CD14-positive monocyte (primary cell): ENCODE results near the gene NINJ1. TPM values are rescaled to one million over a fixed set of nuclear protein-coding genes. Genes with fewer than 3 reads are reported as not detected.

Source experiments
- DNase-seq, 3 donors: peaks; one replicate each; pipeline ENCODE4 v3.0.0-alpha.2; 2011 to 2022
- H2AFZ ChIP-seq: 2 replicates; pipeline ENCODE4 v1.6.0; 2012; ENCODE audit warnings: mild to moderate bottlenecking, low read depth, low read length, inconsistent platforms; ENCODE audit not compliant: insufficient read depth, poor library complexity, severe bottlenecking
- H3K27ac ChIP-seq, 2 donors: 1 replicate in 1 of 2; 2 replicates in 1 of 2; pipeline ENCODE4 v1.5.1; 2012 to 2013; ENCODE audit warnings: low read length in 2 of 2, control low read depth in 1 of 2, inconsistent platforms in 1 of 2, low read depth in 1 of 2, mild to moderate bottlenecking in 1 of 2
- H3K27me3 ChIP-seq, 2 donors: one replicate each; pipeline versions ENCODE4 v1.6.0 to v1.6.1; 2011 to 2013; ENCODE audit warnings: low read length in 2 of 2; ENCODE audit not compliant: control insufficient read depth in 2 of 2, insufficient read depth in 2 of 2
- H3K36me3 ChIP-seq, 2 donors: replicated peaks in 1 of 2; 1 replicate in 1 of 2; 2 replicates in 1 of 2; pipeline versions ENCODE4 v1.5.1 to v1.6.1; 2012 to 2013; ENCODE audit warnings: low read length in 2 of 2, control low read depth in 1 of 2, inconsistent platforms in 1 of 2, mild to moderate bottlenecking in 1 of 2; ENCODE audit not compliant: insufficient read depth in 2 of 2, control insufficient read depth in 1 of 2
- H3K4me1 ChIP-seq, 2 donors: 1 replicate in 1 of 2; 2 replicates in 1 of 2; pipeline versions ENCODE4 v1.5.1 to v1.6.1; 2012 to 2013; ENCODE audit warnings: low read length in 2 of 2, control low read depth in 1 of 2, inconsistent platforms in 1 of 2, mild to moderate bottlenecking in 1 of 2, moderate library complexity in 1 of 2; ENCODE audit not compliant: insufficient read depth in 2 of 2, control insufficient read depth in 1 of 2
- H3K4me2 ChIP-seq: replicated peaks from 2 replicates; pipeline ENCODE3; 2012; ENCODE audit warnings: low read length, moderate library complexity, mild to moderate bottlenecking; ENCODE audit not compliant: poor library complexity, severe bottlenecking; ENCODE audit errors: extremely low read depth
- H3K4me3 ChIP-seq, 3 experiments: fragments of 200-600 bp in 1 of 3; sonication (generic) in 1 of 3; replicated peaks in 1 of 3; 1 replicate in 2 of 3; 2 replicates in 1 of 3; pipeline ENCODE4 v1.5.1; 2011 to 2013; ENCODE audit warnings: low read length in 3 of 3, mild to moderate bottlenecking in 3 of 3, control low read depth in 2 of 3, low read depth in 2 of 3, inconsistent platforms in 1 of 3, moderate library complexity in 1 of 3
- H3K79me2 ChIP-seq: 2 replicates; pipeline ENCODE4 v1.6.0; 2012; ENCODE audit warnings: mild to moderate bottlenecking, control low read depth, inconsistent platforms, low read length, moderate library complexity; ENCODE audit not compliant: insufficient read depth
- H3K9ac ChIP-seq: 2 replicates; pipeline ENCODE4 v1.6.0; 2017; ENCODE audit warnings: low read length, mild to moderate bottlenecking; ENCODE audit not compliant: insufficient read depth, poor library complexity, severe bottlenecking
- H3K9me3 ChIP-seq, 2 donors: replicated peaks in 1 of 2; 1 replicate in 1 of 2; 2 replicates in 1 of 2; pipeline versions ENCODE4 v1.5.1 to v1.6.1; 2012 to 2013; ENCODE audit warnings: low read length in 2 of 2, control low read depth in 1 of 2; ENCODE audit not compliant: control insufficient read depth in 1 of 2, insufficient read depth in 1 of 2
- H4K20me1 ChIP-seq: 2 replicates; pipeline ENCODE4 v1.6.0; 2012; ENCODE audit warnings: mild to moderate bottlenecking, low read length, control low read depth, moderate library complexity; ENCODE audit not compliant: insufficient read depth
- H3K27ac Mint-ChIP-seq, 7 donors: one replicate each; pipeline ENCODE4 v1.8.0; 2020; ENCODE audit warnings: mild to moderate bottlenecking in 7 of 7, mixed read lengths in 7 of 7, moderate library complexity in 6 of 7, inconsistent platforms in 2 of 7
- H3K27me3 Mint-ChIP-seq, 3 donors: one replicate each; pipeline ENCODE4 v1.8.0; 2021 to 2022; ENCODE audit warnings: low read depth in 3 of 3, mild to moderate bottlenecking in 3 of 3, mixed read lengths in 3 of 3, moderate library complexity in 3 of 3, inconsistent platforms in 1 of 3
- H3K36me3 Mint-ChIP-seq, 2 donors: one replicate each; pipeline ENCODE4 v1.8.0; 2020; ENCODE audit warnings: mixed read lengths in 2 of 2, inconsistent platforms in 1 of 2, mild to moderate bottlenecking in 1 of 2
- H3K4me1 Mint-ChIP-seq: one replicate; pipeline ENCODE4 v1.8.0; 2020; ENCODE audit warnings: mild to moderate bottlenecking, mixed read lengths
- H3K4me3 Mint-ChIP-seq, 2 donors: one replicate each; pipeline ENCODE4 v1.8.0; 2020; ENCODE audit warnings: mild to moderate bottlenecking in 2 of 2, mixed read lengths in 2 of 2, moderate library complexity in 1 of 2
- H3K9me3 Mint-ChIP-seq, 7 donors: one replicate each; pipeline ENCODE4 v1.8.0; 2020 to 2022; ENCODE audit warnings: mixed read lengths in 7 of 7, mild to moderate bottlenecking in 6 of 7, moderate library complexity in 6 of 7, inconsistent platforms in 2 of 7
- WGBS: methylation state at CpG from one replicate; pipeline ENCODE4 v1.1.5; 2013; ENCODE audit warnings: missing lambda C conversion rate; ENCODE audit not compliant: insufficient coverage; 5-methylcytosine and 5-hydroxymethylcytosine counted together
- intact Hi-C, 2 donors: fragments of 100-400 bp; cut with micrococcal nuclease; formaldehyde crosslinking; loops; one replicate each; pipeline versions ENCODE4 v1.15.0 to v1.15.1; 2023
- polyA plus RNA-seq, 3 donors: library from polyadenylated mRNA; depleted of rRNA in 1 of 3; unstranded in 2 of 3; stranded (reverse) in 1 of 3; fragments of 300-500 nt in 2 of 3; fragments of >200 nt in 1 of 3; fragmentation: Illumina TruSeq in 2 of 3; gene quantifications; 1 replicate in 2 of 3; 2 replicates in 1 of 3; pipeline ENCODE4 v1.2.3, GENCODE V29; 2012 to 2021
- TF ChIP-seq, protein P1 (sequence below): fragments of 200-600 bp; IDR thresholded peaks from one replicate; pipeline ENCODE4 v1.8.0; 2022; ENCODE audit warnings: antibody characterized with exemption, mild to moderate bottlenecking

Gene NINJ1
- polyA plus RNA-seq, 3 donors = 290 to 610 (median 469) TPM

DNA sequence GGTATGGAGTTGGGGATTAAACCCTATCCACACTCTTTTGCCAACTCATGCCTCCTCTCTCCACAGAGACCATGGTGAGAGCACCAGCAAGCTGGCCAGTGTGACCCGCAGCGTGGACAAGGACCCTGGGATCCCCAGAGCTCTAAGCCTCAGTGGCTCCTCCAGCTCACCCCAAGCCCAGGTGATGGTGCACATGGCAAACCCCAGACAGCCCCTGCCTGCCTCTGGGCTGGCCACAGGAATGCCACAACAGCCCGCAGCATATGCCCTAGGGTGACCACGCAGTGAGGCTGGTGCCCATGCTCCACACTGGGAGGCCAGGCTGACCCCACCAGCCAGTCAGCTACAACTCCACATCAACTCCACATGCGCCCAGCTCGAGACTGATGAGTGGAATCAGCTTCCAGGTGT is 49.6 kb downstream of the NINJ1 start:
- Histone ChIP-seq H2AFZ (no peak overlapping the region), H3K4me2 (no peak overlapping the region), H3K4me3 (no peak overlapping the region), H3K4me1 (peaks cover 16 to 23% of the 10 kb centered on the region in 2 donors), H3K36me3 (peaks cover 4 to 43% of the 10 kb centered on the region in 2 donors), H3K9me3 (peaks cover 5 to 7% of the 10 kb centered on the region in 2 donors), H3K27ac (no peak overlapping the region), H3K9ac (peak overlapping the region; percentile 30), H3K79me2 (no peaks in the 10 kb centered on the region), H3K27me3 (no peaks in the 10 kb centered on the region), H4K20me1 (no peaks in the 10 kb centered on the region)
- TF ChIP-seq, protein P1, sequence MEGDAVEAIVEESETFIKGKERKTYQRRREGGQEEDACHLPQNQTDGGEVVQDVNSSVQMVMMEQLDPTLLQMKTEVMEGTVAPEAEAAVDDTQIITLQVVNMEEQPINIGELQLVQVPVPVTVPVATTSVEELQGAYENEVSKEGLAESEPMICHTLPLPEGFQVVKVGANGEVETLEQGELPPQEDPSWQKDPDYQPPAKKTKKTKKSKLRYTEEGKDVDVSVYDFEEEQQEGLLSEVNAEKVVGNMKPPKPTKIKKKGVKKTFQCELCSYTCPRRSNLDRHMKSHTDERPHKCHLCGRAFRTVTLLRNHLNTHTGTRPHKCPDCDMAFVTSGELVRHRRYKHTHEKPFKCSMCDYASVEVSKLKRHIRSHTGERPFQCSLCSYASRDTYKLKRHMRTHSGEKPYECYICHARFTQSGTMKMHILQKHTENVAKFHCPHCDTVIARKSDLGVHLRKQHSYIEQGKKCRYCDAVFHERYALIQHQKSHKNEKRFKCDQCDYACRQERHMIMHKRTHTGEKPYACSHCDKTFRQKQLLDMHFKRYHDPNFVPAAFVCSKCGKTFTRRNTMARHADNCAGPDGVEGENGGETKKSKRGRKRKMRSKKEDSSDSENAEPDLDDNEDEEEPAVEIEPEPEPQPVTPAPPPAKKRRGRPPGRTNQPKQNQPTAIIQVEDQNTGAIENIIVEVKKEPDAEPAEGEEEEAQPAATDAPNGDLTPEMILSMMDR = no peak
- intact Hi-C loops = no loop called here
- Mint-ChIP-seq H3K9me3 (peaks cover 5 to 11% (median 8%) of the 10 kb centered on the region in 7 donors), H3K27me3 (peaks cover 0 to 6% (median 0%) of the 10 kb centered on the region in 3 donors), H3K36me3 (peaks cover 31 to 42% of the 10 kb centered on the region in 2 donors), H3K4me1 (peaks cover 22% of the 10 kb centered on the region), H3K27ac (no peak overlapping the region), H3K4me3 (no peak overlapping the region)
- DNase-seq = no peak
- 94% methylated on average over 3 of the region's 6 CpGs for WGBS

DNA sequence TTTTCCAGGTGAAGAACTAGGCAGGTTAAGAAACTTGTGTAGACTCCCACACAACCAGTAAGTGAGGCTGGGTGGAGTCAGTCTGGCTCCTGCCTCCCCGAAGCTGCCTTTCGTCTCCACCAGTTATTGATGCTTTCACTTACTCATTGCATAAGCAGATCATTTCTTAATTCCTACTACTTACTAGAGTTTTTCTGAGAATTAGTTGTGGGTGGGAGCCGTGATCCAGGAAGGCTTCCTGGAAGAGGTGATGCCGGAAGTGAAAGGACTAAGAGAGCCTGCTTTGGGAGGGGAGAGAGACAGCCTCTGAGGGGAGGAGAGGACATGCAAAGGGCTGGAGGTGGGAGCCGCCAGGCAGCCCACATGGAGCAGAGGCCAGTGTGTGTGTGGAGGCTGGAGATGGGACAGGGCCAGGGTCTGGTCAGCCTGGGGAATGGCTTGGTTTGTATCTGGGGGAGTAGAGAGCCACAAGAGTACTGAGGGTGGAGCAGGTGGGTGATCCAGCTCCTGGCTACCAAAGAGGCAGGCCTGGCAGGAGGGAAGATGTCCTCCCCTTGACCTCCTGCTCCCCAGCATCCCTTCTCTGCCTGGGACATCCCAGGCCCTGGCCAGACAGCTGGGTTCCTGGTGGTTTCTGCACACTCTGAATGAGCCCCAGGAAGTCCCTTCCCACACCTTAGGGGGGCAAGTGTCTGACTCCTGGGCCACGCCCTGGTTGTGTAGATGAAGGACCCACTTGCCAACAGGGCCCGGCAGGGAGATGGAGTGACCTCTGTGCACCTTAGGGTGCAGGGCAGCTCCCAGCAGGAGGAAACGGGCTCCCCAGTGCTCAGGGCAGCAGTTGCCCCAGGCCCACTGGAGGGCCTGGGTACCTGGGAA is 50.2 kb downstream of the NINJ1 start:
- Mint-ChIP-seq H3K9me3 (peaks cover 5 to 11% (median 8%) of the 10 kb centered on the region in 7 donors), H3K4me1 (peaks cover 22% of the 10 kb centered on the region), H3K36me3 (peaks cover 35 to 43% of the 10 kb centered on the region in 2 donors), H3K27ac (peak overlapping the region in 6 of 7 donors; percentile 26 to 84 (median 82)), H3K4me3 (peak overlapping the region; percentile 63 to 80), H3K27me3 (peaks cover 0 to 4% (median 0%) of the 10 kb centered on the region in 3 donors)
- Histone ChIP-seq H3K9me3 (peaks cover 5 to 7% of the 10 kb centered on the region in 2 donors), H3K4me2 (peak overlapping the region; percentile 36), H2AFZ (peak overlapping the region; percentile 72), H3K27me3 (no peaks in the 10 kb centered on the region), H3K4me1 (peaks cover 16 to 23% of the 10 kb centered on the region in 2 donors), H3K27ac (peak overlapping the region in 1 of 2 donors; percentile 45), H3K4me3 (peak overlapping the region in 1 of 3 experiments; percentile 25), H3K9ac (peak overlapping the region; percentile 27), H3K36me3 (peaks cover 5 to 47% of the 10 kb centered on the region in 2 donors), H4K20me1 (no peaks in the 10 kb centered on the region), H3K79me2 (no peaks in the 10 kb centered on the region)
- 34% methylated on average over 3 of the region's 8 CpGs for WGBS
- TF ChIP-seq, protein P1 = no peak
- intact Hi-C loops = no loop called here
- DNase-seq = no peak
